Breast epithelium (tissue), 3 donors: ENCODE data around the gene ZNF74.

ENCODE experiments used
- POLR2A ChIP-seq: fragments of 450-650 bp; IDR thresholded peaks from one replicate; pipeline ENCODE4 v1.6.1; 2016; ENCODE audit warnings: antibody characterized with exemption, mild to moderate bottlenecking, moderate library complexity
- POLR2AphosphoS5 ChIP-seq, 3 donors: sonication (generic); formaldehyde crosslinking; IDR thresholded peaks; one replicate each; pipeline ENCODE4 v1.6.1; 2017; ENCODE audit warnings: antibody characterized with exemption in 3 of 3
- TF ChIP-seq, protein P1 (sequence below), 3 donors: fragments of 450-650 bp; IDR thresholded peaks; one replicate each; pipeline ENCODE4 v1.5.1; 2016 to 2017; ENCODE audit warnings: antibody characterized with exemption in 3 of 3, mild to moderate bottlenecking in 3 of 3, moderate library complexity in 3 of 3

DNA sequence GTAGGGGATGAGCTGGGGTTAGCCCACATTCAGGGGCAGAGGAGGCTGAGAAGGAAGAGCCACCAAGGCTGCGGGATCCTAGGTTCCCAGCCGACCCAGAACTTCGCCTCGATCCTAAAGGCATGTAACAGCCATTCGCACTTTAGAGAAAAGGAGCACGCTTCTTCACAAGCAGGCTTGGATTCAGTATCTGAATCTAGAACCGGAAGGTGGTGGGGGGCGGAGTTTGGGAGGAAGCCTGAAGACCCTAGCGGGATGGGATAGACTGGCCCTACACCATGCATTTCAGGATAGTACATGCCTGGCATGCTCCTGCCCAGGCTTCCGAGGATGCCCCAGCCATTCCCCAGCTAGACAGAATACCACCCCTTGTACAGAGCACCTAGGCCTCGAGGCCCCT lies 39.2 kb downstream of the ZNF74 start:
- TF ChIP-seq, protein P1, sequence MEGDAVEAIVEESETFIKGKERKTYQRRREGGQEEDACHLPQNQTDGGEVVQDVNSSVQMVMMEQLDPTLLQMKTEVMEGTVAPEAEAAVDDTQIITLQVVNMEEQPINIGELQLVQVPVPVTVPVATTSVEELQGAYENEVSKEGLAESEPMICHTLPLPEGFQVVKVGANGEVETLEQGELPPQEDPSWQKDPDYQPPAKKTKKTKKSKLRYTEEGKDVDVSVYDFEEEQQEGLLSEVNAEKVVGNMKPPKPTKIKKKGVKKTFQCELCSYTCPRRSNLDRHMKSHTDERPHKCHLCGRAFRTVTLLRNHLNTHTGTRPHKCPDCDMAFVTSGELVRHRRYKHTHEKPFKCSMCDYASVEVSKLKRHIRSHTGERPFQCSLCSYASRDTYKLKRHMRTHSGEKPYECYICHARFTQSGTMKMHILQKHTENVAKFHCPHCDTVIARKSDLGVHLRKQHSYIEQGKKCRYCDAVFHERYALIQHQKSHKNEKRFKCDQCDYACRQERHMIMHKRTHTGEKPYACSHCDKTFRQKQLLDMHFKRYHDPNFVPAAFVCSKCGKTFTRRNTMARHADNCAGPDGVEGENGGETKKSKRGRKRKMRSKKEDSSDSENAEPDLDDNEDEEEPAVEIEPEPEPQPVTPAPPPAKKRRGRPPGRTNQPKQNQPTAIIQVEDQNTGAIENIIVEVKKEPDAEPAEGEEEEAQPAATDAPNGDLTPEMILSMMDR (IDR thresholded peaks at IDR 0.05): no peak
- no peak for TF ChIP-seq POLR2AphosphoS5 (IDR thresholded peaks at IDR 0.05)
- TF ChIP-seq POLR2A: no peak
